Measurements from ENCODE around the gene DENND5A. TPM values are rescaled to one million over a fixed set of nuclear protein-coding genes. Genes with fewer than 3 reads are reported as not detected.

The DENND5A gene
- total RNA-seq, 1 donor from 2014 or later = 59.5 TPM

GRCh38 chr11:9143721-9144120 lies 121.4 kb downstream of the DENND5A start:
- Mint-ChIP-seq H3K36me3 (ENCODE audit: low read depth, unreplicated experiment) (peaks cover 64% of the 10 kb centered on the region), H3K27ac (ENCODE audit: unreplicated experiment) (no peak overlapping the region), H3K4me3 (ENCODE audit: unreplicated experiment) (peak overlapping the region; percentile 61), H3K9me3 (ENCODE audit: unreplicated experiment) (no peaks in the 10 kb centered on the region), H3K27me3 (ENCODE audit: unreplicated experiment) (no peaks in the 10 kb centered on the region), H3K4me1 (ENCODE audit: unreplicated experiment) (no peaks in the 10 kb centered on the region)
- TF ChIP-seq CTCF (IDR thresholded peaks at IDR 0.05; ENCODE audit: unreplicated experiment) = no peak
- no peak for DNase-seq (ENCODE audit: low spot score)

- peaks cover 57% of the 10 kb centered on the region for H3K36me3 Mint-ChIP-seq (ENCODE audit: low read depth, unreplicated experiment)
Measured at GRCh38 chr11:9142732-9143131, 122.4 kb downstream of the DENND5A start.

GRCh38 chr11:9141186-9141585 lies 124.0 kb downstream of the DENND5A start:
- peaks cover 43% of the 10 kb centered on the region for H3K36me3 Mint-ChIP-seq (ENCODE audit: low read depth, unreplicated experiment)
- no peak for TF ChIP-seq CTCF (IDR thresholded peaks at IDR 0.05; ENCODE audit: unreplicated experiment)
- no peaks in the 10 kb centered on the region for H3K9me3 Mint-ChIP-seq (ENCODE audit: unreplicated experiment)
- H3K27me3 Mint-ChIP-seq (ENCODE audit: unreplicated experiment) = peaks cover 1% of the 10 kb centered on the region
- no peak for DNase-seq (ENCODE audit: low spot score)
- H3K4me1 Mint-ChIP-seq (ENCODE audit: unreplicated experiment) = peaks cover 5% of the 10 kb centered on the region
- H3K27ac Mint-ChIP-seq (ENCODE audit: unreplicated experiment) = no peak overlapping the region
- H3K4me3 Mint-ChIP-seq (ENCODE audit: unreplicated experiment) = peak overlapping the region; percentile 24

More at GRCh38 chr11:9142732-9143131, 122.4 kb downstream of the DENND5A start:
- H3K4me3 Mint-ChIP-seq (ENCODE audit: unreplicated experiment) = peak overlapping the region; percentile 68
- peaks cover under 1% of the 10 kb centered on the region for H3K4me1 Mint-ChIP-seq (ENCODE audit: unreplicated experiment)
- H3K27me3 Mint-ChIP-seq (ENCODE audit: unreplicated experiment) = peaks cover under 1% of the 10 kb centered on the region
- no peaks in the 10 kb centered on the region for H3K9me3 Mint-ChIP-seq (ENCODE audit: unreplicated experiment)
- H3K27ac Mint-ChIP-seq (ENCODE audit: unreplicated experiment) = no peak overlapping the region
- no peak for DNase-seq (ENCODE audit: low spot score)
- no peak for TF ChIP-seq CTCF (IDR thresholded peaks at IDR 0.05; ENCODE audit: unreplicated experiment)

- no peak for TF ChIP-seq CTCF (IDR thresholded peaks at IDR 0.05; ENCODE audit: unreplicated experiment)
- peaks cover 5% of the 10 kb centered on the region for H3K4me1 Mint-ChIP-seq (ENCODE audit: unreplicated experiment)
Measured at GRCh38 chr11:9139628-9140357, 125.4 kb downstream of the DENND5A start.

More at GRCh38 chr11:9139628-9140357, 125.4 kb downstream of the DENND5A start:
- Mint-ChIP-seq H3K4me3 (ENCODE audit: unreplicated experiment) (peak overlapping the region; percentile 35), H3K27me3 (ENCODE audit: unreplicated experiment) (peaks cover 1% of the 10 kb centered on the region), H3K36me3 (ENCODE audit: low read depth, unreplicated experiment) (peaks cover 43% of the 10 kb centered on the region), H3K9me3 (ENCODE audit: unreplicated experiment) (no peaks in the 10 kb centered on the region), H3K27ac (ENCODE audit: unreplicated experiment) (no peak overlapping the region)
- no peak for DNase-seq (ENCODE audit: low spot score)

Measured in endothelial cell (in vitro differentiated cells).